Right atrium auricular region (tissue), 2 donors: ENCODE results near the gene GH1. TPM values are rescaled to one million over a fixed set of nuclear protein-coding genes. Genes with fewer than 3 reads are reported as not detected.

ENCODE experiments used
- DNase-seq: peaks from one replicate; pipeline ENCODE4 v3.0.0-alpha.2; 2019; ENCODE audit warnings: low spot score
- H3K27ac ChIP-seq, 2 donors: fragments of 200-600 bp; sonication (generic); 1 replicate in 1 of 2; 2 replicates in 1 of 2; pipeline ENCODE4 v1.5.1; 2016 to 2019
- H3K27me3 ChIP-seq, 2 donors: fragments of 200-600 bp; sonication (generic); one replicate each; pipeline versions ENCODE4 v1.5.1 to v1.6.0; 2017 to 2019
- H3K36me3 ChIP-seq: fragments of 200-600 bp; sonication (generic); one replicate; pipeline ENCODE4 v1.5.1; 2016
- H3K4me1 ChIP-seq, 2 donors: fragments of 200-600 bp; sonication (generic); one replicate each; pipeline versions ENCODE4 v1.5.1 to v1.6.0; 2017 to 2019
- H3K4me3 ChIP-seq, 2 donors: fragments of 200-600 bp; sonication (generic); 1 replicate in 1 of 2; 2 replicates in 1 of 2; pipeline ENCODE4 v1.5.1; 2017 to 2019; ENCODE audit warnings: mild to moderate bottlenecking in 1 of 2, moderate library complexity in 1 of 2
- H3K9me3 ChIP-seq, 2 donors: fragments of 200-600 bp; sonication (generic); one replicate each; pipeline ENCODE4 v1.5.1; 2019
- CTCF ChIP-seq, 2 donors: fragments of 200-600 bp; sonication (generic); IDR thresholded peaks; one replicate each; pipeline ENCODE4 v1.5.1; 2019; ENCODE audit warnings: antibody characterized with exemption in 2 of 2
- total RNA-seq, 2 donors: library from RNA; depleted of rRNA; stranded (reverse); fragments of >200 nt; gene quantifications; one replicate each; pipeline ENCODE4 v1.1.0, GENCODE V29; 2016

The GH1 gene
- total RNA-seq, 2 donors from 2014 or later = not detected

- no peaks in the 10 kb centered on the region for H3K36me3 ChIP-seq
- peak overlapping the region; percentile 14 to 23 for H3K4me3 ChIP-seq
- no peaks in the 10 kb centered on the region for H3K27me3 ChIP-seq
- H3K9me3 ChIP-seq = no peaks in the 10 kb centered on the region
- peak; percentile 79 for DNase-seq
- peak overlapping the region; percentile 32 to 71 for H3K27ac ChIP-seq
- H3K4me1 ChIP-seq = peaks cover 0 to 20% of the 10 kb centered on the region in 2 donors
- TF ChIP-seq CTCF (IDR thresholded peaks at IDR 0.05) = no peak
Measured at GRCh38 chr17:63930951-63931575, 12.4 kb upstream of the GH1 start.

GRCh38 chr17:63929860-63930766 lies 11.5 kb upstream of the GH1 start:
- H3K27ac ChIP-seq = peak overlapping the region; percentile 32 to 71
- peaks cover 0 to 20% of the 10 kb centered on the region in 2 donors for H3K4me1 ChIP-seq
- no peak for DNase-seq
- H3K4me3 ChIP-seq = no peak overlapping the region
- H3K36me3 ChIP-seq = no peaks in the 10 kb centered on the region
- no peaks in the 10 kb centered on the region for H3K9me3 ChIP-seq
- no peak for TF ChIP-seq CTCF (IDR thresholded peaks at IDR 0.05)
- H3K27me3 ChIP-seq = no peaks in the 10 kb centered on the region

- no peak for DNase-seq
- no peak overlapping the region for H3K4me3 ChIP-seq
Measured at GRCh38 chr17:63928966-63929695, 10.5 kb upstream of the GH1 start.

GRCh38 chr17:63928172-63928666 lies 9.6 kb upstream of the GH1 start:
- no peak for TF ChIP-seq CTCF (IDR thresholded peaks at IDR 0.05)
- peaks cover 0 to 20% of the 10 kb centered on the region in 2 donors for H3K4me1 ChIP-seq

More at GRCh38 chr17:63928966-63929695, 10.5 kb upstream of the GH1 start:
- peaks cover 0 to 20% of the 10 kb centered on the region in 2 donors for H3K4me1 ChIP-seq
- H3K9me3 ChIP-seq = no peaks in the 10 kb centered on the region
- no peak overlapping the region for H3K27ac ChIP-seq
- H3K36me3 ChIP-seq = no peaks in the 10 kb centered on the region
- H3K27me3 ChIP-seq = no peaks in the 10 kb centered on the region
- TF ChIP-seq CTCF (IDR thresholded peaks at IDR 0.05) = no peak

GRCh38 chr17:63927464-63928171 lies 9.0 kb upstream of the GH1 start:
- no peak for TF ChIP-seq CTCF (IDR thresholded peaks at IDR 0.05)
- no peaks in the 10 kb centered on the region for H3K9me3 ChIP-seq
- no peaks in the 10 kb centered on the region for H3K36me3 ChIP-seq
- no peaks in the 10 kb centered on the region for H3K27me3 ChIP-seq
- DNase-seq = no peak
- no peak overlapping the region for H3K27ac ChIP-seq
- H3K4me1 ChIP-seq = peaks cover 0 to 20% of the 10 kb centered on the region in 2 donors
- H3K4me3 ChIP-seq = no peak overlapping the region

More at GRCh38 chr17:63928172-63928666, 9.6 kb upstream of the GH1 start:
- no peak overlapping the region for H3K4me3 ChIP-seq
- no peaks in the 10 kb centered on the region for H3K36me3 ChIP-seq
- H3K9me3 ChIP-seq = no peaks in the 10 kb centered on the region
- no peak overlapping the region for H3K27ac ChIP-seq
- DNase-seq = no peak
- no peaks in the 10 kb centered on the region for H3K27me3 ChIP-seq
